HG02943 (cell line): ENCODE data around the gene CTTN.
"Not testable (repeated sequence)": the region's sequence is repeated elsewhere in the genome, so short reads cannot be mapped to it uniquely, and the experiment has no call there.

ENCODE experiments used
- ATAC-seq: cut with Tn5 transposase; IDR thresholded peaks from one replicate; pipeline ENCODE4 v1.9.1; 2021; ENCODE audit warnings: mild to moderate bottlenecking, low read depth, moderate library complexity; ENCODE audit not compliant: unreplicated experiment

CTTN gene

GRCh38 chr11:70378506-70379134, 19.7 kb upstream of the CTTN start:
- no peak for ATAC-seq

- ATAC-seq = no peak
These were observed 17.0 kb upstream of the CTTN start for GRCh38 chr11:70381350-70381749.

- no peak for ATAC-seq
These were observed 16.2 kb upstream of the CTTN start for GRCh38 chr11:70381872-70382861.

GRCh38 chr11:70383664-70384565, 14.4 kb upstream of the CTTN start:
- no peak for ATAC-seq

- ATAC-seq = no peak
These were observed 13.7 kb upstream of the CTTN start for GRCh38 chr11:70384566-70385152.

GRCh38 chr11:70387564-70387963, 10.8 kb upstream of the CTTN start:
- no peak for ATAC-seq

- ATAC-seq = no peak
These were observed 9.1 kb upstream of the CTTN start for GRCh38 chr11:70389201-70389600.

- ATAC-seq = not testable (repeated sequence)
These were observed 7.4 kb upstream of the CTTN start for GRCh38 chr11:70390882-70391281.

GRCh38 chr11:70394211-70394950, 3.9 kb upstream of the CTTN start:
- ATAC-seq = no peak

GRCh38 chr11:70397336-70397982, 870 bp upstream of the CTTN start:
- no peak for ATAC-seq

GRCh38 chr11:70398834-70399680, 728 bp downstream of the CTTN start:
- ATAC-seq = no peak

GRCh38 chr11:70399681-70400112, 1.4 kb downstream of the CTTN start:
- ATAC-seq = no peak

GRCh38 chr11:70400643-70401042, 2.3 kb downstream of the CTTN start:
- no peak for ATAC-seq

GRCh38 chr11:70402016-70402415, 3.7 kb downstream of the CTTN start:
- no peak for ATAC-seq

- ATAC-seq = no peak
These were observed 4.4 kb downstream of the CTTN start for GRCh38 chr11:70402685-70403084.

- no peak for ATAC-seq
These were observed 5.9 kb downstream of the CTTN start for GRCh38 chr11:70404244-70404643.

GRCh38 chr11:70405679-70406395, 7.5 kb downstream of the CTTN start:
- no peak for ATAC-seq

GRCh38 chr11:70407121-70407520, 8.8 kb downstream of the CTTN start:
- no peak for ATAC-seq
